ENCODE results near the gene TBC1D13.
"Not testable (repeated sequence)": the region's sequence is repeated elsewhere in the genome, so short reads cannot be mapped to it uniquely, and the experiment has no call there.

TBC1D13 gene

GRCh38 chr9:128847803-128848202 lies 60.8 kb downstream of the TBC1D13 start:
- no peak for DNase-seq

- DNase-seq = not testable (repeated sequence)
Observed at GRCh38 chr9:128851024-128851423, 64.0 kb downstream of the TBC1D13 start.

- DNase-seq = not testable (repeated sequence)
Observed at GRCh38 chr9:128851779-128852600, 64.9 kb downstream of the TBC1D13 start.

DNA sequence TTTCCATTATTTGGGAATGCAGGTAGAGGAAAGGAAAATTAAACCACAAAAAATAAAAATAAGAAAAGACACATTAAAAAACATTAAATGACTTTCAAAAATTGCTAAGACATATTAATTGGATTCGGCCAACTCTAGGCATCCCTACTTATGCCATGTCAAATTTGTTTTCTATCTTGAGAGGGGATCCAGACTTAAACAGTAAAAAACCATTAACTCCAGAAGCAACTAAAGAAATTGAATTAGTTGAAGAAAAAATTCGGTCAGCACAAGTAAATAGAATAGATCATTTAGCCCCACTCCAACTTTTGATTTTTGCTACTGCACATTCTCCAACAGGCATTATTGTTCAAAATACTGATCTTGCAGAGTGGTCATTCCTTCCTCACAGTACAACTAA lies 65.6 kb downstream of the TBC1D13 start:
- DNase-seq = not testable (repeated sequence)

DNA sequence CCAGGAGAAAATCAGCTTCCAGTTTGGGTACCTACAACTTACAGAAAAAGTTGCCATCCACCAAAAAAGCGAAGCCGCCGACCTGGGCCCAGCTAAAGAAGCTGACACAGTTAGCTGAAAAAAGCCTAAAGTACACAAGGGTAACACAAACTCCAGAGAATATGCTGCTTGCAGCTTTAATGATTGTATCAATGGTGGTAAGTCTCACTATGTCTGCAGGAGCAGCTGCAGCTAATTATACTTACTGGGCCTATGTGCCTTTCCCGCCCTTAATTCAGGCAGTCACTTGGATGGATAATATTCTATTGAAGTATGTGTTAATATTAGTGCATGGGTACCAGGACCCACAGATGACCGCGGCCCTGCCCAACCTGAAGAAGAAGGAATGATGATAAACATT lies 67.4 kb downstream of the TBC1D13 start:
- not testable (repeated sequence) for DNase-seq

- not testable (repeated sequence) for DNase-seq
Observed at GRCh38 chr9:128858476-128858875, 71.4 kb downstream of the TBC1D13 start.
